WTC11 (cell line): ENCODE data around the gene FAM20B. TPM values are rescaled to one million over a fixed set of nuclear protein-coding genes. Genes with fewer than 3 reads are reported as not detected.

Experiments
- ATAC-seq: fragments of 200-7000 bp; cut with Tn5 transposase; 2 replicates; pipeline ENCODE4 v1.10.0; 2021; ENCODE audit warnings: mild to moderate bottlenecking, moderate library complexity
- CTCF ChIA-PET: fragments of 300-600 bp; sonication (Branson Sonifier 250); formaldehyde crosslinking; loops from one replicate; lab custom pipeline; 2021; ENCODE audit warnings: antibody characterized with exemption; lab: Charles Lee
- POLR2A ChIA-PET: fragments of 350-600 bp; sonication (Branson Sonifier 250); formaldehyde crosslinking; loops from one replicate; lab custom pipeline; 2021; ENCODE audit warnings: antibody characterized with exemption; lab: Charles Lee
- DNase-seq: peaks from one replicate; pipeline ENCODE4 v3.0.0; 2021; ENCODE audit warnings: low spot score
- H3K27ac Mint-ChIP-seq: 2 replicates; pipeline ENCODE4 v1.8.0; 2021; ENCODE audit warnings: mixed read lengths
- H3K27me3 Mint-ChIP-seq: 2 replicates; pipeline ENCODE4 v1.8.0; 2021; ENCODE audit warnings: low read depth, mild to moderate bottlenecking, moderate library complexity, mixed read lengths
- H3K36me3 Mint-ChIP-seq: 2 replicates; pipeline ENCODE4 v1.8.0; 2021; ENCODE audit warnings: mixed read lengths
- H3K4me1 Mint-ChIP-seq: 2 replicates; pipeline ENCODE4 v1.8.0; 2022; ENCODE audit warnings: mixed read lengths
- H3K4me3 Mint-ChIP-seq: 2 replicates; pipeline ENCODE4 v1.8.0; 2021; ENCODE audit warnings: mild to moderate bottlenecking, moderate library complexity, mixed read lengths
- H3K9me3 Mint-ChIP-seq: 2 replicates; pipeline ENCODE4 v1.8.0; 2021; ENCODE audit warnings: mixed read lengths
- ATF2 ChIP-seq: sonication (generic); formaldehyde crosslinking; IDR thresholded peaks from 2 replicates; pipeline ENCODE4 v1.8.1; 2022; ENCODE audit warnings: low read depth, missing genetic modification reagents, borderline replicate concordance
- ATF3 ChIP-seq: sonication (generic); formaldehyde crosslinking; conservative IDR thresholded peaks from 2 replicates; pipeline ENCODE4 v1.8.1; 2022; ENCODE audit warnings: mild to moderate bottlenecking, missing genetic modification reagents
- CBFB ChIP-seq: sonication (generic); formaldehyde crosslinking; IDR thresholded peaks from 2 replicates; pipeline ENCODE4 v1.8.1; 2022; ENCODE audit warnings: mild to moderate bottlenecking, low read depth, missing genetic modification reagents
- CTCF ChIP-seq: fragments of 200-600 bp; IDR thresholded peaks from 2 replicates; pipeline ENCODE4 v1.8.0; 2022; ENCODE audit warnings: antibody characterized with exemption
- EMX1 ChIP-seq: fragments of 250-450 bp; sonication (Bioruptor Pico); IDR thresholded peaks from 2 replicates; pipeline ENCODE4 v1.8.0; 2021; ENCODE audit warnings: mild to moderate bottlenecking
- FOXK1 ChIP-seq: sonication (generic); formaldehyde crosslinking; IDR thresholded peaks from 2 replicates; pipeline ENCODE4 v1.8.0; 2022; ENCODE audit warnings: mild to moderate bottlenecking, moderate library complexity, missing genetic modification reagents
- FOXP1 ChIP-seq: sonication (generic); formaldehyde crosslinking; IDR thresholded peaks from 2 replicates; pipeline ENCODE4 v1.8.0; 2022; ENCODE audit warnings: missing genetic modification reagents, mild to moderate bottlenecking, moderate library complexity, borderline replicate concordance
- KAT7 ChIP-seq: sonication (generic); formaldehyde crosslinking; IDR thresholded peaks from 2 replicates; pipeline ENCODE4 v1.8.1; 2023; ENCODE audit warnings: missing genetic modification reagents, mild to moderate bottlenecking, borderline replicate concordance
- MXD4 ChIP-seq: fragments of 250-450 bp; sonication (Bioruptor Pico); IDR thresholded peaks from 2 replicates; pipeline ENCODE4 v1.8.0; 2021; ENCODE audit warnings: mild to moderate bottlenecking, moderate library complexity, borderline replicate concordance
- NFATC4 ChIP-seq: fragments of 250-450 bp; sonication (Bioruptor Pico); IDR thresholded peaks from 2 replicates; pipeline ENCODE4 v1.9.0; 2021; ENCODE audit warnings: mild to moderate bottlenecking
- NR1H2 ChIP-seq: sonication (generic); formaldehyde crosslinking; IDR thresholded peaks from 2 replicates; pipeline ENCODE4 v1.9.0; 2021; ENCODE audit warnings: mild to moderate bottlenecking, moderate library complexity, missing genetic modification reagents
- TCF7 ChIP-seq: sonication (generic); formaldehyde crosslinking; IDR thresholded peaks from 2 replicates; pipeline ENCODE4 v1.8.0; 2022; ENCODE audit warnings: mild to moderate bottlenecking, low read depth, missing genetic modification reagents, moderate library complexity
- TEAD4 ChIP-seq: sonication (generic); formaldehyde crosslinking; IDR thresholded peaks from 2 replicates; pipeline ENCODE4 v1.8.0; 2022; ENCODE audit warnings: mild to moderate bottlenecking, missing genetic modification reagents
- ZBTB21 ChIP-seq: sonication (generic); formaldehyde crosslinking; IDR thresholded peaks from 2 replicates; pipeline ENCODE4 v1.8.1; 2023; ENCODE audit warnings: mild to moderate bottlenecking, missing genetic modification reagents, borderline replicate concordance
- ZNF263 ChIP-seq: sonication (generic); formaldehyde crosslinking; IDR thresholded peaks from 2 replicates; pipeline ENCODE4 v1.8.1; 2022; ENCODE audit warnings: low read depth, mild to moderate bottlenecking, moderate library complexity, missing genetic modification reagents
- ZNF512 ChIP-seq: sonication (generic); formaldehyde crosslinking; IDR thresholded peaks from 2 replicates; pipeline ENCODE4 v1.8.1; 2022; ENCODE audit warnings: missing genetic modification reagents, borderline replicate concordance
- total RNA-seq: library from RNA; stranded (reverse); gene quantifications from 3 replicates; pipeline ENCODE4 v1.2.3, GENCODE V29; 2021

The FAM20B gene
- total RNA-seq, 1 experiment from 2014 or later = 36.1 TPM

GRCh38 chr1:179016706-179017382 is 8.8 kb upstream of the FAM20B start (continued):
- TF ChIP-seq NFATC4 (CRISPR knock-in tag) (no peak), CBFB (no peak)
- TF ChIP-seq, all 79 proteins: peak for 0

GRCh38 chr1:179017383-179018326 is 8.0 kb upstream of the FAM20B start:
- DNase-seq = no peak
- POLR2A ChIA-PET = no interaction called here
- no peak overlapping the region for H3K4me3 Mint-ChIP-seq
- no peak overlapping the region for H3K27ac Mint-ChIP-seq
- H3K4me1 Mint-ChIP-seq = no peaks in the 10 kb centered on the region
- no peaks in the 10 kb centered on the region for H3K36me3 Mint-ChIP-seq
- no peak for TF ChIP-seq NR1H2 (CRISPR knock-in tag)
- no peak for TF ChIP-seq ATF3 (CRISPR knock-in tag)
- TF ChIP-seq ATF2 (CRISPR knock-in tag) = no peak
- TF ChIP-seq FOXK1 (CRISPR knock-in tag) = no peak
- TF ChIP-seq FOXP1 (CRISPR knock-in tag) = no peak
- TF ChIP-seq MXD4 (CRISPR knock-in tag) = no peak
- no peak for ATAC-seq
- CTCF ChIA-PET = interaction anchor here (1.2 to 1.7 kb wide), 2 partner anchors 15 to 517 kb away, joined by 3 to 8 read pairs; no protein-coding TSS in a partner anchor
- H3K27me3 Mint-ChIP-seq = peaks cover 3% of the 10 kb centered on the region; the same call in 1 of the 2 replicates
- no peaks in the 10 kb centered on the region for H3K9me3 Mint-ChIP-seq

- POLR2A ChIA-PET = no interaction called here
- Mint-ChIP-seq H3K4me1 (peaks cover 15% of the 10 kb centered on the region), H3K27ac (no peak overlapping the region), H3K36me3 (no peaks in the 10 kb centered on the region), H3K27me3 (peaks cover 6% of the 10 kb centered on the region), H3K4me3 (no peak overlapping the region), H3K9me3 (no peaks in the 10 kb centered on the region)
- TF ChIP-seq ZNF263 (CRISPR knock-in tag) = no peak
- no peak for TF ChIP-seq TCF7
- TF ChIP-seq NFATC4 (CRISPR knock-in tag) = no peak
- TF ChIP-seq KAT7 (CRISPR knock-in tag) = no peak
- TF ChIP-seq ZBTB21 (CRISPR knock-in tag) = no peak
- TF ChIP-seq ZNF512 (CRISPR knock-in tag) = no peak
- no peak for TF ChIP-seq TEAD4
- no peak for TF ChIP-seq CTCF
- TF ChIP-seq EMX1 (CRISPR knock-in tag) = no peak
- DNase-seq = no peak
- CTCF ChIA-PET = interaction anchor here (1.9 kb wide), 1 partner anchor 19 kb away, joined by 8 read pairs; no protein-coding TSS in a partner anchor
- ATAC-seq = no peak
Measured at GRCh38 chr1:179021873-179022272, 3.8 kb upstream of the FAM20B start.
